Uterus (tissue), 4 donors: ENCODE results near the gene CDK3. TPM values are rescaled to one million over a fixed set of nuclear protein-coding genes. Genes with fewer than 3 reads are reported as not detected.

Experiments used
- DNase-seq, 2 donors: peaks; one replicate each; pipeline ENCODE4 v3.0.0-alpha.2; 2019 to 2020
- H3K27ac ChIP-seq, 2 donors: fragments of 200-600 bp; sonication (generic); 1 replicate in 1 of 2; 2 replicates in 1 of 2; pipeline ENCODE4 v1.5.1; 2016 to 2018
- H3K27me3 ChIP-seq, 2 donors: fragments of 200-600 bp; sonication (generic); one replicate each; pipeline ENCODE4 v1.5.1; 2018 to 2019; ENCODE audit warnings: control low read depth in 1 of 2
- H3K36me3 ChIP-seq, 2 donors: fragments of 200-600 bp; sonication (generic); one replicate each; pipeline ENCODE4 v1.5.1; 2019; ENCODE audit warnings: control low read depth in 1 of 2
- H3K4me1 ChIP-seq, 2 donors: fragments of 200-600 bp; sonication (generic); one replicate each; pipeline ENCODE4 v1.5.1; 2018 to 2019; ENCODE audit warnings: control low read depth in 1 of 2
- H3K4me3 ChIP-seq, 2 donors: fragments of 200-600 bp; sonication (generic); 1 replicate in 1 of 2; 2 replicates in 1 of 2; pipeline ENCODE4 v1.5.1; 2018 to 2019; ENCODE audit warnings: mild to moderate bottlenecking in 1 of 2
- H3K9me3 ChIP-seq, 2 donors: fragments of 200-600 bp; sonication (generic); one replicate each; pipeline ENCODE4 v1.5.1; 2019; ENCODE audit warnings: control low read depth in 1 of 2
- CTCF ChIP-seq, 4 experiments: fragments of 200-600 bp in 2 of 4; fragments of 450-650 bp in 2 of 4; sonication (generic) in 2 of 4; IDR thresholded peaks; one replicate each; pipeline ENCODE4 v1.5.1; 2016 to 2019; ENCODE audit warnings: antibody characterized with exemption in 4 of 4, mild to moderate bottlenecking in 2 of 4, moderate library complexity in 1 of 4
- POLR2A ChIP-seq, 2 donors: fragments of 450-650 bp; IDR thresholded peaks; one replicate each; pipeline ENCODE4 v1.6.1; 2016; ENCODE audit warnings: antibody characterized with exemption in 2 of 2, mild to moderate bottlenecking in 1 of 2, moderate library complexity in 1 of 2
- intact Hi-C: fragments of 100-400 bp; cut with DNase I; formaldehyde crosslinking; loops from one replicate; pipeline ENCODE4 v1.15.1; 2023; ENCODE audit warnings: low total_unique reads
- total RNA-seq, 4 donors: library from RNA; depleted of rRNA in 3 of 4; stranded (reverse); fragments of >200 nt in 3 of 4; gene quantifications; one replicate each; pipeline versions ENCODE4 v1.1.0 to v1.2.4, GENCODE V29; 2014 to 2023
- donor health status: DM: yes; HTN: yes; CAD: no.

Gene CDK3
- total RNA-seq, 4 donors from 2014 or later = 8.5 to 10.8 (median 9.6) TPM; not detected in 1

- no peak for DNase-seq
- no peak for TF ChIP-seq POLR2A (IDR thresholded peaks at IDR 0.05)
- no peaks in the 10 kb centered on the region for H3K36me3 ChIP-seq
- intact Hi-C loops = no loop called here
- no peaks in the 10 kb centered on the region for H3K9me3 ChIP-seq
- H3K27me3 ChIP-seq = no peaks in the 10 kb centered on the region
- no peaks in the 10 kb centered on the region for H3K4me1 ChIP-seq
- H3K4me3 ChIP-seq = no peak overlapping the region
- no peak overlapping the region for H3K27ac ChIP-seq
Measured at GRCh38 chr17:76053246-76054111, 52.8 kb downstream of the CDK3 start.

GRCh38 chr17:76054112-76054476 is 53.4 kb downstream of the CDK3 start:
- Histone ChIP-seq H3K36me3 (no peaks in the 10 kb centered on the region), H3K9me3 (no peaks in the 10 kb centered on the region), H3K4me3 (no peak overlapping the region), H3K27me3 (no peaks in the 10 kb centered on the region), H3K4me1 (no peaks in the 10 kb centered on the region), H3K27ac (no peak overlapping the region)
- TF ChIP-seq CTCF (IDR thresholded peaks at IDR 0.05) (no peak), POLR2A (IDR thresholded peaks at IDR 0.05) (no peak)
- intact Hi-C loops = no loop called here
- DNase-seq = no peak

Other genes starting within 250 kb of the CDK3 start
- 10 to 100 TPM in 3 of 4 donors, not detected in 1; 19.4 to 37.1 (median 35.6) TPM for gene GALK1, start 235.7 kb upstream of the CDK3 start, total RNA-seq
- gene UNK, start 216.0 kb upstream of the CDK3 start, total RNA-seq = 10 to 100 TPM in 3 of 4 donors, 1 to 10 TPM in 1; 6.9 to 69.7 (median 45.5) TPM
- gene UNC13D, start 156.5 kb upstream of the CDK3 start, total RNA-seq = 10 to 100 TPM in 2 of 4 donors, 1 to 10 TPM in 2; 1.2 to 32.7 (median 11.8) TPM
- 100 to 1,000 TPM in 1 of 4 donors, 10 to 100 TPM in 3; 19.7 to 115 (median 34.5) TPM for gene WBP2, start 145.5 kb upstream of the CDK3 start, total RNA-seq
- 10 to 100 TPM in 3 of 4 donors, 1 to 10 TPM in 1; 6.8 to 70.1 (median 19.0) TPM for gene TRIM47, start 122.3 kb upstream of the CDK3 start, total RNA-seq
- gene TRIM65, start 103.9 kb upstream of the CDK3 start, total RNA-seq = 10 to 100 TPM; 20.0 to 36.9 (median 30.1) TPM
- gene MRPL38, start 96.0 kb upstream of the CDK3 start, total RNA-seq = 10 to 100 TPM; 32.3 to 99.8 (median 47.8) TPM
- 10 to 100 TPM; 11.0 to 16.5 (median 14.2) TPM for gene FBF1, start 59.8 kb upstream of the CDK3 start, total RNA-seq
- 10 to 100 TPM; 11.2 to 70.0 (median 42.0) TPM for gene ACOX1, start 21.7 kb upstream of the CDK3 start, total RNA-seq
- 10 to 100 TPM in 3 of 4 donors, 1 to 10 TPM in 1; 3.1 to 17.2 (median 15.0) TPM for gene TEN1, start 21.6 kb upstream of the CDK3 start, total RNA-seq
- 1 to 10 TPM in 3 of 4 donors, under 1 TPM in 1; 0.59 to 3.7 (median 2.8) TPM for gene EVPL, start 26.5 kb downstream of the CDK3 start, total RNA-seq
- 100 to 1,000 TPM in 1 of 4 donors, 10 to 100 TPM in 3; 25.1 to 117 (median 65.0) TPM for gene SRP68, start 71.7 kb downstream of the CDK3 start, total RNA-seq
- not detected for gene GALR2, start 73.9 kb downstream of the CDK3 start, total RNA-seq
- gene ZACN, start 78.3 kb downstream of the CDK3 start, total RNA-seq = not detected
- 100 to 1,000 TPM in 3 of 4 donors, 10 to 100 TPM in 1; 34.7 to 118 (median 109) TPM for gene EXOC7, start 102.9 kb downstream of the CDK3 start, total RNA-seq
- 10 to 100 TPM in 1 of 4 donors, 1 to 10 TPM in 1, under 1 TPM in 2; 0.51 to 14.0 (median 1.0) TPM for gene FOXJ1, start 140.4 kb downstream of the CDK3 start, total RNA-seq
- 1 to 10 TPM in 3 of 4 donors, under 1 TPM in 1; 0.77 to 5.7 (median 1.7) TPM for gene RNF157, start 239.6 kb downstream of the CDK3 start, total RNA-seq